IMR-90 (cell line): ENCODE results near the gene PIK3R5. TPM values are rescaled to one million over a fixed set of nuclear protein-coding genes. Genes with fewer than 3 reads are reported as not detected.

Source experiments
- NFE2L2 ChIP-seq: fragments of 150-350 bp; IDR thresholded peaks from 2 replicates; pipeline ENCODE4 v1.6.1; 2016; ENCODE audit warnings: low read depth, mild to moderate bottlenecking, low read length
- polyA plus RNA-seq, 3 experiments: library from polyadenylated mRNA; depleted of rRNA; stranded (reverse); fragments of >200 nt; gene quantifications; 2 replicates each; pipeline ENCODE4 v1.2.3, GENCODE V29; 2012; ENCODE audit warnings: low replicate concordance in 1 of 3
- total RNA-seq: library from RNA; depleted of rRNA; stranded (reverse); fragments of >200 nt; gene quantifications from 2 replicates; pipeline ENCODE4 v1.2.3, GENCODE V29; 2012
- TF ChIP-seq, protein P1 (sequence below): fragments of 150-350 bp; IDR thresholded peaks from 2 replicates; pipeline ENCODE4 v1.6.1; 2016; ENCODE audit warnings: low read depth, mild to moderate bottlenecking, low read length, moderate library complexity, borderline replicate concordance
- TF ChIP-seq, protein P2 (sequence below): conservative IDR thresholded peaks from 2 replicates; pipeline ENCODE4 v1.5.1; 2012; ENCODE audit warnings: mild to moderate bottlenecking, low read depth, low read length, improper control_type of control experiment

PIK3R5 gene
- total and polyA plus RNA-seq, 2 of the 4 experiments (the other 2 are of a cell fraction): not detected

DNA sequence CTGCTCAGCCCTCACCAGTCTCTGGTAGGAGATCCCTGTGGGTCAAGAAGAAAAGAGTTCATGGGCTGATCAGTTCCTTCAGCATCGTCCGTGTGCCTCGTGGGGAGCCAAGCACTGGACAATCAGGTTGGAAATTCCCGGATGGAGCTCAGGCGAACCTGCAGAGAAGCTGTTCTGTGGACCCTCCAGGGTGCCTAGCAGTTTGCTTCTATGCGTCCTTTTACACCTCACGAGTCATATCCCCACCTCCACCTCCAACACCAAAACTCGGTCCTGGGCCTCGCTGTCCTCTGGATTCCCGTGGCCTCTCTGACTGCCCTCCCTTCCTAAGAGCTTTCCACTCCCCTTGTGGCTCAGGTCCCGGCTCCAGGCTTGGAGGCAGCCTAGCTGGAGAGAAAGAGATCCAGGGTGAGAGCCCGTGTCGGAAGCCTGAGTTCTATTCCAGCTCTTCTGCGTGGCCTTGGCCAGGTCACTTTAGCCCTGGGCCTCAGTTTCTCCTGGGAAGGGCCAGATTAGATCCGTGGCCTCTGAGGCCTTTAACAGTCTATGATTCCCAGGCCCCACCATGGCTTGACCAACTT is 71.8 kb downstream of the PIK3R5 start (continued):
- TF ChIP-seq, protein P1, sequence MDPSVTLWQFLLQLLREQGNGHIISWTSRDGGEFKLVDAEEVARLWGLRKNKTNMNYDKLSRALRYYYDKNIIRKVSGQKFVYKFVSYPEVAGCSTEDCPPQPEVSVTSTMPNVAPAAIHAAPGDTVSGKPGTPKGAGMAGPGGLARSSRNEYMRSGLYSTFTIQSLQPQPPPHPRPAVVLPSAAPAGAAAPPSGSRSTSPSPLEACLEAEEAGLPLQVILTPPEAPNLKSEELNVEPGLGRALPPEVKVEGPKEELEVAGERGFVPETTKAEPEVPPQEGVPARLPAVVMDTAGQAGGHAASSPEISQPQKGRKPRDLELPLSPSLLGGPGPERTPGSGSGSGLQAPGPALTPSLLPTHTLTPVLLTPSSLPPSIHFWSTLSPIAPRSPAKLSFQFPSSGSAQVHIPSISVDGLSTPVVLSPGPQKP: no peak
- no peak for TF ChIP-seq NFE2L2
- TF ChIP-seq, protein P2, sequence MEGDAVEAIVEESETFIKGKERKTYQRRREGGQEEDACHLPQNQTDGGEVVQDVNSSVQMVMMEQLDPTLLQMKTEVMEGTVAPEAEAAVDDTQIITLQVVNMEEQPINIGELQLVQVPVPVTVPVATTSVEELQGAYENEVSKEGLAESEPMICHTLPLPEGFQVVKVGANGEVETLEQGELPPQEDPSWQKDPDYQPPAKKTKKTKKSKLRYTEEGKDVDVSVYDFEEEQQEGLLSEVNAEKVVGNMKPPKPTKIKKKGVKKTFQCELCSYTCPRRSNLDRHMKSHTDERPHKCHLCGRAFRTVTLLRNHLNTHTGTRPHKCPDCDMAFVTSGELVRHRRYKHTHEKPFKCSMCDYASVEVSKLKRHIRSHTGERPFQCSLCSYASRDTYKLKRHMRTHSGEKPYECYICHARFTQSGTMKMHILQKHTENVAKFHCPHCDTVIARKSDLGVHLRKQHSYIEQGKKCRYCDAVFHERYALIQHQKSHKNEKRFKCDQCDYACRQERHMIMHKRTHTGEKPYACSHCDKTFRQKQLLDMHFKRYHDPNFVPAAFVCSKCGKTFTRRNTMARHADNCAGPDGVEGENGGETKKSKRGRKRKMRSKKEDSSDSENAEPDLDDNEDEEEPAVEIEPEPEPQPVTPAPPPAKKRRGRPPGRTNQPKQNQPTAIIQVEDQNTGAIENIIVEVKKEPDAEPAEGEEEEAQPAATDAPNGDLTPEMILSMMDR: no peak
